Testis (tissue), 3 donors: ENCODE data around the gene KDM7A. TPM values are rescaled to one million over a fixed set of nuclear protein-coding genes. Genes with fewer than 3 reads are reported as not detected.

Experiments used
- DNase-seq: peaks from one replicate; pipeline ENCODE4 v3.0.0-alpha.2; 2019
- H3K27ac ChIP-seq, 2 donors: fragments of 200-600 bp; sonication (generic); one replicate each; pipeline ENCODE4 v1.5.1; 2019
- H3K27me3 ChIP-seq: fragments of 200-600 bp; sonication (generic); one replicate; pipeline ENCODE4 v1.5.1; 2019
- H3K36me3 ChIP-seq: fragments of 200-600 bp; sonication (generic); one replicate; pipeline ENCODE4 v1.5.1; 2017; ENCODE audit warnings: low read depth; ENCODE audit errors: missing control alignments
- H3K4me1 ChIP-seq: fragments of 200-600 bp; sonication (generic); one replicate; pipeline ENCODE4 v1.5.1; 2019
- H3K4me3 ChIP-seq, 2 donors: fragments of 200-600 bp; sonication (generic); one replicate each; pipeline ENCODE4 v1.5.1; 2017 to 2019
- H3K9me3 ChIP-seq: fragments of 200-600 bp; sonication (generic); one replicate; pipeline ENCODE4 v1.5.1; 2017
- POLR2A ChIP-seq: fragments of 450-650 bp; IDR thresholded peaks from one replicate; pipeline ENCODE4 v1.6.1; 2017; ENCODE audit warnings: antibody characterized with exemption, mild to moderate bottlenecking, moderate library complexity
- WGBS, 2 donors: methylation state at CpG; one replicate each; pipeline ENCODE4 v1.1.5; 2018; 5-methylcytosine and 5-hydroxymethylcytosine counted together
- intact Hi-C: fragments of 100-400 bp; cut with DNase I; formaldehyde crosslinking; loops from one replicate; pipeline ENCODE4 v1.15.1; 2023; ENCODE audit warnings: low total_unique reads
- polyA plus RNA-seq: library from polyadenylated mRNA; stranded (reverse); fragments of 350-450 nt; fragmentation: Illumina TruSeq; extraction: RNeasy Lipid Tissue Mini Kit (QIAGEN cat#74804); gene quantifications from one replicate; pipeline ENCODE4 v1.2.3, GENCODE V29; 2014; ENCODE audit warnings: low read depth, low replicate concordance; ENCODE audit not compliant: insufficient read depth
- total RNA-seq, 2 donors: library from RNA; depleted of rRNA; stranded (reverse); fragments of >200 nt; gene quantifications; one replicate each; pipeline ENCODE4 v1.2.3, GENCODE V29; 2016
- TF ChIP-seq, protein P1 (sequence below), 3 experiments: fragments of 450-650 bp in 2 of 3; fragments of 200-600 bp in 1 of 3; sonication (generic) in 1 of 3; IDR thresholded peaks; one replicate each; pipeline ENCODE4 v1.5.1; 2016 to 2019; ENCODE audit warnings: antibody characterized with exemption in 3 of 3, mild to moderate bottlenecking in 2 of 3, moderate library complexity in 1 of 3

KDM7A gene
- total and polyA plus RNA-seq, 3 donors from 2014 or later, result 24.1 to 33.6 (median 24.7) TPM

DNA sequence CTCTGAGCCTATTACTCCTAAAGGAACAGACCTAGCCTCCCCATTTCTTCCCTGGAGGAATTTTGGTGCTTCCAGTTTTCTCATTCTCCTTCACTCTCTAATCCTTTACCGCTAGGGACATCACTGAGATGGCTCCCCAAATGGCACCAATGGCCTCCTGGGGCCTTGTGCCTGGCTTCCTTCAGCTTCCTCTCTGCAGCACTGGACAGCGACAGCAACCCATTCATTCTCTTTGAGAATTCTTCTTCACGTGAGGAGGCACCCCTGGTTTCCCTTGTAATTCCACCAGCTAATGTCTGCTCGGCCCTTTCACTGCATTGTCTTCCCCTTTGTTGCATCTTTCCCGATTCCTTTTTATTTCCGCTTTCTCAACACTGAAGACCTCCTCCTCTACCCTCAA is 24.6 kb upstream of the KDM7A start:
- H3K27me3 ChIP-seq, result no peaks in the 10 kb centered on the region
- no peak for DNase-seq
- intact Hi-C loops, result no loop called here
- TF ChIP-seq, protein P1, sequence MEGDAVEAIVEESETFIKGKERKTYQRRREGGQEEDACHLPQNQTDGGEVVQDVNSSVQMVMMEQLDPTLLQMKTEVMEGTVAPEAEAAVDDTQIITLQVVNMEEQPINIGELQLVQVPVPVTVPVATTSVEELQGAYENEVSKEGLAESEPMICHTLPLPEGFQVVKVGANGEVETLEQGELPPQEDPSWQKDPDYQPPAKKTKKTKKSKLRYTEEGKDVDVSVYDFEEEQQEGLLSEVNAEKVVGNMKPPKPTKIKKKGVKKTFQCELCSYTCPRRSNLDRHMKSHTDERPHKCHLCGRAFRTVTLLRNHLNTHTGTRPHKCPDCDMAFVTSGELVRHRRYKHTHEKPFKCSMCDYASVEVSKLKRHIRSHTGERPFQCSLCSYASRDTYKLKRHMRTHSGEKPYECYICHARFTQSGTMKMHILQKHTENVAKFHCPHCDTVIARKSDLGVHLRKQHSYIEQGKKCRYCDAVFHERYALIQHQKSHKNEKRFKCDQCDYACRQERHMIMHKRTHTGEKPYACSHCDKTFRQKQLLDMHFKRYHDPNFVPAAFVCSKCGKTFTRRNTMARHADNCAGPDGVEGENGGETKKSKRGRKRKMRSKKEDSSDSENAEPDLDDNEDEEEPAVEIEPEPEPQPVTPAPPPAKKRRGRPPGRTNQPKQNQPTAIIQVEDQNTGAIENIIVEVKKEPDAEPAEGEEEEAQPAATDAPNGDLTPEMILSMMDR (IDR thresholded peaks at IDR 0.05), result no peak
- TF ChIP-seq POLR2A, result no peak
- WGBS, 2 donors, result 79 to 83% methylated on average over 6 of the region's 6 CpGs
- H3K4me1 ChIP-seq, result no peaks in the 10 kb centered on the region
- H3K4me3 ChIP-seq, result no peak overlapping the region
- no peaks in the 10 kb centered on the region for H3K9me3 ChIP-seq
- H3K27ac ChIP-seq, result no peak overlapping the region
- no peaks in the 10 kb centered on the region for H3K36me3 ChIP-seq

DNA sequence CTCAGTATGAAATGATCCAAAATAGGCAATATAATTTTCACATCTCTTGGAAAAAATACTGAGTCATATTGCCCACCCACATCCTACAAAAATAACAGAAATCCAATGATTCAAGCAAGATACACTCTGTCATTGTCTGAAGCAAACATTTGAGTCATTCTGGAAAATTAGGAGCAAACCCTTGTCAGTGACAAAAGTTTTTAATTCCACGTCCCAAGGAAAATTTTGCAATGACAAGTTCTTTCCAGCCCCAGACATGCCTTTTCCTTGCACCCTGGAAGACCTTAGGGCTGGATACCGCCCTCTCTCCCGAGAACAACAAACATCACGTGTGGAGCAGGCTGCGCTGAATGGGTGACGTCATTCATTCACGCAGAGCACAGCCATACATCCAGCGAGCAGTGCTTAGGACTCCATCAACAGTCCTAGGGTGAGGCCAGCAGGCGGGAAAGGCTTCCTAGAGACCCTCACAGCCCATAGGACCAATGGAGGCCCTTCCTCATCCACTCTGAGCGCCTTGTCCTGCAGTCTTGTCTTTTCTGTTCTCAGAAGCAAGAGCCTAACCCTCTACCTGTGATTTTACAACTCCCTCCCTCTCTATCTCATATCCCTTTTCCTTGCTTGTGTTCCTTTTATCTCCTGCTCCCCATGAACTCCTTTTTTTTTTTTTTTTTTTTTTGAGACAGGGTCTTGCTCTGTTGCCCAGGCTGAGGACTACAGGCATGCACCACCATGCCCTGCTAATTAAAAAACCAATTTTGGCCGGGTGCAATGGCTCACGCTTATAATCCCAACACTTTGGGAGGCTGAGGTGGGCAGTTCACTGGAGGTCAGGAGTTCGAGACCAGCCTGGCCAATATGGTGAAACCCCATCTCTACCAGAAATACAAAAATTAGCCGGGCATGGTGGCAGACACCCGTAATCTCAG is 23.5 kb upstream of the KDM7A start:
- Histone ChIP-seq H3K4me1 (no peaks in the 10 kb centered on the region), H3K4me3 (no peak overlapping the region), H3K27ac (no peak overlapping the region), H3K27me3 (no peaks in the 10 kb centered on the region), H3K36me3 (no peaks in the 10 kb centered on the region), H3K9me3 (no peaks in the 10 kb centered on the region)
- no peak for TF ChIP-seq POLR2A
- TF ChIP-seq, protein P1 (IDR thresholded peaks at IDR 0.05), result no peak
- WGBS, 2 donors, result 76 to 78% methylated on average over 14 to 15 of the region's 15 CpGs
- DNase-seq, result no peak
- intact Hi-C loops, result no loop called here

DNA sequence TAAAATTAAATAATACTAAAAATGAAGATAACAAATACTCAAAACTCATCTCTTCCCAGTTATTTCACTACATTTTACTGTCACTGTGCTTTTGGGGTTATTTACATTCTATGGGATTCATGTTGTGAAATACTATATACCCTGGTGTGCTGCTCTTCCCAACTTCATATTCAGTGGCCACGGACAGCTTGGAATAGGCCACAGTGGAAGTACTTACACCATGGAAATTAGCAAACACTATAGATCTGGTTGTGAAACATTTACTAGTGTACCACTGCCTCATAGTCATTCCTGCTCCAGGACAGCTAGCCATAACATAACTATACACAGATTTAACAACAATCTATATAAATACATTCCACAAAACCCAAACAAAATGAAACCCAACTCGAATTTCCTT is 21.2 kb upstream of the KDM7A start:
- Histone ChIP-seq H3K9me3 (no peaks in the 10 kb centered on the region), H3K4me3 (no peak overlapping the region), H3K36me3 (no peaks in the 10 kb centered on the region), H3K4me1 (no peaks in the 10 kb centered on the region), H3K27me3 (no peaks in the 10 kb centered on the region), H3K27ac (no peak overlapping the region)
- 87 to 92% methylated on average over 2 of the region's 2 CpGs for WGBS, 2 donors
- no peak for DNase-seq
- intact Hi-C loops, result no loop called here
- TF ChIP-seq, protein P1 (IDR thresholded peaks at IDR 0.05), result no peak
- no peak for TF ChIP-seq POLR2A

DNA sequence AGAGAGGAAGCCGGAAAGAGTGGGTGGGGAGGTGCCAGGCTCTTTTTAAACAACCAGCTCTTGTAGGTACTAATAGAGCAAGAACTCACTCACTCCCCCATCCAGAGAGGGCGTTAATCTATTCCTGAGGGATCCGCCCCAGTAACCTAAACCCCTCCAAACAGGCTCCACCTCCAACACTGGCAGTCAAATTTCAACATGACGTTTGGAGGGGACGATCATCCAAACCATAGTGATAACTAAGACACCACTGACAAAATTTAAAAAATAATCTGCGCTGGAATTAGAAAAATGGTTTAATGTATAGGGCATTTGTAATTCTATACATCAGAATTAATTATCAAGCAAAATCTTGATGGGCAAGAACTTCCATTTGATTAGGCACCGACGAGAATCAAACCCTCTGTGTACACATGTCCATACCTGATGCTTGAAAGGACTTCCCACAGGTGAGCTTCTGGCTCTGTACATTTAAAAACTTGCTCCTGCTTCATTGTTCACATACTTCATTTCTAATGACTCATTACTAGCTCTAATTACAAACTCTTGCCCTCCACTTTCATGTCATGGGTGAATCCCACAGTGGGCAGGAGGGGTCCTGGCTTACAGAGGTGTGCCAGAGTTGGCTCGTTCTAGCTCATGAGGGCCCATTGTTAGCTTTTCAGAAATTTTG is 20.6 kb upstream of the KDM7A start:
- H3K36me3 ChIP-seq, result no peaks in the 10 kb centered on the region
- no peak overlapping the region for H3K27ac ChIP-seq
- no peaks in the 10 kb centered on the region for H3K27me3 ChIP-seq
- no peaks in the 10 kb centered on the region for H3K4me1 ChIP-seq
- 80% methylated on average over 9 of the region's 9 CpGs for WGBS, 2 donors
- DNase-seq, result no peak
- intact Hi-C loops, result no loop called here
- no peaks in the 10 kb centered on the region for H3K9me3 ChIP-seq
- H3K4me3 ChIP-seq, result no peak overlapping the region
- no peak for TF ChIP-seq POLR2A
- TF ChIP-seq, protein P1 (IDR thresholded peaks at IDR 0.05), result no peak
